Esophagus muscularis mucosa (tissue), 3 donors: Measurements from ENCODE around the gene LBX1.

Experiments used
- CTCF ChIP-seq, 3 experiments: fragments of 200-600 bp in 2 of 3; fragments of 450-650 bp in 1 of 3; sonication (generic) in 2 of 3; IDR thresholded peaks; one replicate each; pipeline ENCODE4 v1.5.1; 2017 to 2019; ENCODE audit warnings: antibody characterized with exemption in 3 of 3, mild to moderate bottlenecking in 2 of 3, moderate library complexity in 1 of 3
- POLR2A ChIP-seq: fragments of 450-650 bp; IDR thresholded peaks from one replicate; pipeline ENCODE4 v1.6.1; 2017; ENCODE audit warnings: antibody characterized with exemption, moderate library complexity, mild to moderate bottlenecking, low read depth
- POLR2AphosphoS5 ChIP-seq, 2 donors: sonication (generic); formaldehyde crosslinking; IDR thresholded peaks; one replicate each; pipeline ENCODE4 v1.6.1; 2017; ENCODE audit warnings: antibody characterized with exemption in 2 of 2

GRCh38 chr10:101237982-101238731, 8.9 kb upstream of the LBX1 start:
- TF ChIP-seq CTCF (IDR thresholded peaks at IDR 0.05) (no peak), POLR2A (no peak), POLR2AphosphoS5 (IDR thresholded peaks at IDR 0.05) (peak in 1 of 2 donors; percentile 7)
